Naive B cell (primary cell): Measurements from ENCODE around the gene N4BP2L1. TPM values are rescaled to one million over a fixed set of nuclear protein-coding genes. Genes with fewer than 3 reads are reported as not detected.
A peak's percentile ranks its signal among the peaks of the same experiment; 100 is the strongest.
"Not testable (repeated sequence)": the region's sequence is repeated elsewhere in the genome, so short reads cannot be mapped to it uniquely, and the experiment has no call there.

ENCODE experiments used
- ATAC-seq, 2 donors: fragments of 150-1000 bp; cut with Tn5 transposase; 2 replicates each; pipeline ENCODE4 v1.10.0; 2021; ENCODE audit warnings: low read depth in 2 of 2, mild to moderate bottlenecking in 2 of 2, moderate library complexity in 2 of 2
- DNase-seq: peaks from one replicate; pipeline ENCODE4 v3.0.0; 2022
- H3K27ac Mint-ChIP-seq, 6 donors: one replicate each; pipeline ENCODE4 v1.8.0; 2020 to 2022; ENCODE audit warnings: mild to moderate bottlenecking in 6 of 6, mixed read lengths in 6 of 6, moderate library complexity in 5 of 6, inconsistent platforms in 2 of 6
- H3K27me3 Mint-ChIP-seq, 3 donors: one replicate each; pipeline ENCODE4 v1.8.0; 2021 to 2022; ENCODE audit warnings: mixed read lengths in 3 of 3, mild to moderate bottlenecking in 1 of 3
- H3K36me3 Mint-ChIP-seq, 2 donors: one replicate each; pipeline ENCODE4 v1.8.0; 2020 to 2022; ENCODE audit warnings: mixed read lengths in 2 of 2, inconsistent platforms in 1 of 2, mild to moderate bottlenecking in 1 of 2
- H3K4me1 Mint-ChIP-seq, 3 donors: one replicate each; pipeline ENCODE4 v1.8.0; 2020 to 2022; ENCODE audit warnings: mixed read lengths in 3 of 3, inconsistent platforms in 1 of 3, mild to moderate bottlenecking in 1 of 3, moderate library complexity in 1 of 3
- H3K4me3 Mint-ChIP-seq, 8 donors: one replicate each; pipeline ENCODE4 v1.8.0; 2020 to 2022; ENCODE audit warnings: mild to moderate bottlenecking in 8 of 8, mixed read lengths in 8 of 8, moderate library complexity in 8 of 8, inconsistent platforms in 2 of 8
- H3K9me3 Mint-ChIP-seq, 7 donors: one replicate each; pipeline ENCODE4 v1.8.0; 2020 to 2022; ENCODE audit warnings: mixed read lengths in 7 of 7, mild to moderate bottlenecking in 5 of 7, inconsistent platforms in 2 of 7, moderate library complexity in 1 of 7
- polyA plus RNA-seq, 6 donors: library from polyadenylated mRNA; unstranded; fragments of 300-500 nt; fragmentation: Illumina TruSeq; gene quantifications; one replicate each; pipeline ENCODE4 v1.2.3, GENCODE V29; 2021; ENCODE audit warnings: low read depth in 6 of 6

N4BP2L1 gene
- polyA plus RNA-seq, 6 donors from 2014 or later, result 77.0 to 152 (median 99.1) TPM

DNA sequence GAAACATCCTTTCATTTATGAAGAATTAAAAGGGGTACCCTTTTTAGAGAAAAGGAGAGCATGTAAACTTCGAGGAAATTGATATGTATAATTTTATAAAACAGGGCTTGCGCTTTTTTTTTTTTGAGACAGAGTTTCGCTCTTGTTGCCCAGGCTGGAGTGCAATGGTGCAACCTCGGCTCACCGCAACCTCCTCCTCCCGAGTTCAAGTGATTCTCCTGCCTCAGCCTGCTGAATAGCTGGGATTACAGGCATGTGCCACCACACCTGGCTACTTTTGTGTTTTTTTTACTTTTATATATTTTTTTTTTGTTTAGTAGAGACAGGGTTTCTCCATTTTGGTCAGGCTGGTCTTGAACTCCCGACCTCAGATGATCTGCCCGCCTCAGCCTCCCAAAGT lies 72.0 kb downstream of the N4BP2L1 start:
- H3K27me3 Mint-ChIP-seq, H3K4me1 Mint-ChIP-seq, H3K36me3 Mint-ChIP-seq, H3K9me3 Mint-ChIP-seq, DNase-seq, H3K4me3 Mint-ChIP-seq, ATAC-seq, H3K27ac Mint-ChIP-seq: not testable (repeated sequence)

DNA sequence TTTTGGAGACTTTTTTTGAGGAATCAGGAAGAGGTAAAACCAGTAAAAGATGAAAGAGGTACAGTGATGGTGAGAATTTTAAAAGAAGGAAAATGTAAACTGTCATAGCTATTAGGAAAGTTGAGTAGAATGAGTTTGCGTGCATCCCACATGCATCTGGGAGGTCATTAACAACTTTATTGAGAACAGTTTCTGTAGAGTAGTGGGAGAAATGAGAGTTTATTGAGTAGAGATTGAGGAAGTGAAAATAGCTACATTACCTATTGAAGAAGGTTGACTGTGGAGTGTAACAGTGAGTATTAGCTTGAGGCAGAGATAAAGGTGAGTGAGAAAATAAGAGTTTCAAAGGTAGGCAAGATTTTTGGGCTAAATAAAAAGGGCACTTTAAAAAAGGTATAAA lies 73.9 kb downstream of the N4BP2L1 start:
- DNase-seq (peak; percentile 5), ATAC-seq (peak; percentile 71 to 82)
- Mint-ChIP-seq H3K27ac (no peak overlapping the region), H3K9me3 (peaks cover 0 to 3% (median 0%) of the 10 kb centered on the region in 7 donors), H3K36me3 (peaks cover 0 to 7% of the 10 kb centered on the region in 2 donors), H3K4me1 (no peaks in the 10 kb centered on the region), H3K27me3 (no peaks in the 10 kb centered on the region), H3K4me3 (no peak overlapping the region)

DNA sequence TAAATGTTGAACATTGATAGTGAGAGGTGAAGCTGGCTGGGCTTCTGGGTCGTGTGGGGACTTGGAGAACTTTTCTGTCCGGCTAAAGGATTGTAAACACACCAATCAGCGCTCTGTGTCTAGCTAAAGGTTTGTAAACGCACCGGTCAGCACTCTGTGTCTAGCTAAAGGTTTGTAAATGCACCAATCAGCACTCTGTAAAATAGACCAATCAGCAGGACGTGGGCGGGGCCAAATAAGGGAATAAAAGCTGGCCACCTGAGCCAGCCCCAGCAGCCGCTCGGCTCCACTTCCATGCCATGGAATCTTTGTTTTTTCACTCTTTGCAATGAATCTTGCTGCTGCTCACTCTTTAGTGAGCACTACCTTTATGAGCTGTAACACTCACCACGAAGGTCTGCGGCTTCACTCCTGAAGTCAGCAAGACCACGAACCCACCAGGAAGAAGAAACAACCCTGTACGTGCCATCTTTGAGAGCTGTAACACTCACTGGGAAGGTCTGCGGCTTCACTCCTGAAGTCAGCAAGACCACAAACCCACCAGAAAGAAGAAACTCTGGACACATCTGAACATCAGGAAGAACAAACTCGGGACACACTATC lies 77.0 kb downstream of the N4BP2L1 start:
- not testable (repeated sequence) for DNase-seq, H3K27ac Mint-ChIP-seq, H3K27me3 Mint-ChIP-seq, H3K4me3 Mint-ChIP-seq, H3K9me3 Mint-ChIP-seq, H3K4me1 Mint-ChIP-seq, ATAC-seq
- peaks cover 0 to 18% of the 10 kb centered on the region in 2 donors for H3K36me3 Mint-ChIP-seq

Other genes starting within 250 kb of the N4BP2L1 start
- not detected for gene ZAR1L, start 112.8 kb downstream of the N4BP2L1 start, polyA plus RNA-seq
- gene BRCA2, start 112.6 kb downstream of the N4BP2L1 start, polyA plus RNA-seq, result 1 to 10 TPM; 2.9 to 6.6 (median 4.5) TPM
- 100 to 1,000 TPM; 164 to 230 (median 195) TPM for gene N4BP2L2, start 110.7 kb upstream of the N4BP2L1 start, polyA plus RNA-seq
- 10 to 100 TPM; 38.8 to 50.4 (median 43.0) TPM for gene PDS5B, start 158.3 kb upstream of the N4BP2L1 start, polyA plus RNA-seq